ENCODE results near the gene LSAMP.
"Not testable (repeated sequence)": the region's sequence is repeated elsewhere in the genome, so short reads cannot be mapped to it uniquely, and the experiment has no call there.

LSAMP gene

DNA sequence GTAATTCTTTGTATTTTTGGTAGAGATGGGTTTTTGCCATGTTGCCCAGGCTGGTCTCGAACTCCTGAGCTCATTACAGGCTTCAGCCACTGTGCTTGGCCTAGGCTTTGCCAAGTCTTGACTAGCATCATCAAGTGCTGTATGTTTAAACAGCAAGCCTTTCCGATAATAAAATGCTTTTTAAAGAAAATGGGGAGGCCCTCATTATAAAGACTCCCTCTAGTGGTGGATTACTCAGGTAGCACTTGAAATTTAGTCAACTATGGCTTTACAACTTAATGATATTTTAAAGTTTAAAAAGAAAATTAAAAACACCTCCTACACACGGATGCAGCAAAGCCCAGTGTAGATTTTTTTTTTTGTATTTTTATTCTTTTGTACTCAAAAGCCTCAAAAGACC is 608.3 kb downstream of the LSAMP start:
- peak; percentile 14 for DNase-seq (ENCODE audit: low spot score)

DNA sequence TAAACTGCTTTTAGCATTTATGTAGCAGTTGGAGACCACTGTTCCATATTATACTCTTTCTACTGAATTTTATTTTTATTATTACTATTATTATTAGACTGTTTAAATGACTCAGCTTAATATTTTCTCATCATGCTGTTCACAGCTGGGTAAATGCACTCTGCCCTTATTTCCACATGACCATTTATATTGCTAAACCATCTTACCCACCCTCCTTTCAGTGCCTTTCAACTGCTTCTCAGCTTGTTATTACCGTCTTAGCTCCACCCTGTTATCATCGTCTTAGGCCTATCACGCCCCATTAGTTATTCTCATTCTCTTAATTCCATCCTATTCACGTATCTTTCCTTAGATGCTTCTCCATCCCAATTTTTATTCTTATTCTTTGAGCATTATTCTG is 609.3 kb downstream of the LSAMP start:
- DNase-seq (ENCODE audit: low spot score) = no peak

DNA sequence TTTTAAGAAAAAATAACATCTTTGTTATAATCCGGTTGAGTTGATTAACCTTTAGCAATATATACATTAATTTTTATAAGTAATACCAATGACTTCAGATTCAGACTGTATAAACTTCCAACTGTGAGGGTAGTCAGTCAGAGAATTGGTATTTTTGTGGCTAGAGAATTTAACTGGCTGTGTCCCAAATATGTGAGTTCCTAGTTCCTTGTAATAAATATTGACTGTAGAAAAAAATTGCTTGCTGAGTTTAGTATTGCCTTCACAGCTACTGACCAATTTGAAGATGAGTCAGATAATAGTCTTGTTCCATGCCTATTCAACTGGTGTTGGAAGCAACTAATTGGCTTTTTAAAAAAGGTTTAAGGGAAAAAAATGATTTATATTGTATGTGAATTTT is 611.2 kb downstream of the LSAMP start:
- peak; percentile 21 for DNase-seq (ENCODE audit: low spot score)

DNA sequence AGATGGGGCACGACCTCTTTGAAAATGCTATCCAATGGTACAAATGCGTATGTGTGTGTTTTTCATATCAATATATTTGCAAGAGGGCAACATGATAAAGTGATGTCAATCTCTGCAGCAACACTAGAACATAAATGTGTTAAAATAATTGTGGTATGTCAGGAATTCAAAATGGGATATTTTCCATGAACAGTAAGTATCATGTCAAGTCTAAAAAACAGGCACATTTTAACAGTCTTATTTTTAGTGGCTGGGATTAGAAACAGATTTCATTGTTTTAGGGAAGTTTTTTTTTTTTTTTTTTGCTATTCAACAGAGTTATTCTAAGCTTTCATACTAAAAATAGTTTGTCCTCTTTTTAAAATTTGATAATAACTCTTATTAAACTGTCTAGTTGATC is 612.2 kb downstream of the LSAMP start:
- DNase-seq (ENCODE audit: low spot score) = no peak

DNA sequence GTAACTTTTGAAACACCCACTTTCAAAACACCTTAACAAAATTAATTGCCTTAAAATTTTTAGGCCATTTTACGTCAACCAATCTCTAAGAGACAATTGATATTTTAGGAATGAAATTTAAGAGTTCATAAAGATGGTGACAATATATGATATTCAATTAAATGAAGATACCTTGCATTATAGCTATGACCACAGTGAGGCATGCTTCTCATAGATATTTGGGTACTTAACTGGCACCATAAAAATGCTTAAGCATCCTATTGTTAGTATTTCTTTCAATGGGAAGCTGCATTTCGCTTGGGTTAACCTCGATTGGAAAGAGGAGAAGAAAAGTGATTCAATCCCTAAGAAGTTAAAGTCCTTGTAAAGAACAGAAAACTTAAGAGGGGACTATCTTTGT is 613.0 kb downstream of the LSAMP start:
- no peak for DNase-seq (ENCODE audit: low spot score)

DNA sequence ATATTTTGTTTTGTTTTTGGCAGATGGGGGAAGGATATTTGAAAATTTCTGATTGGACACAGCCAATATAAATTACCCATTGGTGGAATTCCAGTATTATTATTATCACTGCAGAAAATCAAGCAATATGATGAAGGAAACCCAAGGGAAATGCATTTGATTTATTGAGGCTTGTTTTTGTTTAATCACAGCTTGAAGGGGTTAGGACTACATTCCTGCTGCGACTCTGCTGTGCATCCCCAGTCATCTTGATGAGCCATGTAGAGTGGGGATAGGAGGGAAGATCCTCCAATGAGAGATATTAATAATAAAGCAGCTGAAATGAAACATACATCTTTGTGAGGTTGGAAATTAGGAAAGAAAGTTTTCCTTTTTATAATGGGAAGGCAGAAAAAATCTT is 613.4 kb downstream of the LSAMP start:
- DNase-seq (ENCODE audit: low spot score) = no peak

DNA sequence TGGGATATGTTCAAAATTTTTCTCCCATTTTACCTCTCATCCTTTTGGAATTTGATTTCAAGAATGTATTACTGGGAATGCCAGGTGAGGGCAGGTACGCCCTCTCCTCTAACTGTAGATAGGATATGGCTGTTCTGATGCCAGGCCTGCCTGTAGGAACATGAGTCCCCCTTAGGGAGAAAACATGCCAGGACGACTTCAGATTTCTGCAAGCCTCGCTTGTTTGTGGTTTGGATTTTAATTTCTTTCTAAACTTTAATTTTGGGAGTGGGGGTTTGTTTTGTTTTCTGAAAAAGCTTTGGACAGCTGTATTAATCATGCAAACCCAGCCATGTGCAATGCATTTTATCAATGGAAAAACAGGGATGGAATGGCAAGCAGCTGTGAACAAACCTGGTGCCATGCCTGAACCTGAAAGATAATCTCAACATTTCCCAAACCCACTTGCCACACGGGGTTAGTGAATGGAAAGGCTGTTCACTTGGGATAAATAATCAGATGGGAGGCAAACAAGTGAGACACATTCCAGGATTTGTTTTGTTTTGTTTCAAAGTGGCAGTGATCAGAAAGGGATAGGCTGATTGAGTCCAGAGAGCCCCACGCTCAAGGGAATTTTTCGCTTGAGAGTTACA is 614.4 kb downstream of the LSAMP start:
- DNase-seq (ENCODE audit: low spot score) = no peak

DNA sequence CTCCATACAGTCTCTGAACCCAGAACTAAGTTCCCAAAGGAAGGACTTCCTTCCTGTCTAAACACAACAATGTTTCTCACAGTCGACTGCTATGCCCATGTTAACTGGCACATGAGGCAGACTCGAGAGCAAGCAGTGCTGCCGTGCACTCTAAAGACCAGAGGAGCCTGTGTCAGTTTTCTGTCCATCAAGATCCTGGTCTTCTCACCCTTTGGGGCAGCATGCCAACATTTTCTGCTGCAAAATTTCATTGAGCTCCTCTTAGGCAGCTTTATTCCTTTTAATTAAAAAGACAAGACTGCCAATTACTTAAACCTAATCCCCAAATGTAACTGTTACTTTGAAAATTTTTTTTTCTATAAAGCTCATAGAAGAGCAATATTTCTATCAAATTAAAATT is 616.9 kb downstream of the LSAMP start:
- DNase-seq (ENCODE audit: low spot score) = no peak

DNA sequence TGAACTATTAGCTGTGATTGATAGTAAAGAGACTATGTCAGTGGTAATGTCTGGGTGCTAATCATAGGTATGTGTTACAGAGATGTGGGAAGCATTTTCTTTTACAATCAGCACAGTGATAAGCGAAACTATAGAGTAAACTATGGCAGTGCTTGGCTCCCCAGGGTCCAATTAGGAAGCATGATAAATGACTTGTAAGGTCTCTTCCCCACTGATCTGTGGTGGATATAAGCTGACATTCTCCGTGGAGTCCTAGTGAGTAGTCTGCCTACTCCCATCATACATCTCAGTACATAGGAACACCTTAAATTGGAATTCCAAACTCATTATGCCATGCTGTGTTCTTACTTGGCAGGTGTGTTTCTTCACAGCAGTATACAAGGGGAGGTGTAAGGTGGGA is 617.8 kb downstream of the LSAMP start:
- DNase-seq (ENCODE audit: low spot score) = no peak

DNA sequence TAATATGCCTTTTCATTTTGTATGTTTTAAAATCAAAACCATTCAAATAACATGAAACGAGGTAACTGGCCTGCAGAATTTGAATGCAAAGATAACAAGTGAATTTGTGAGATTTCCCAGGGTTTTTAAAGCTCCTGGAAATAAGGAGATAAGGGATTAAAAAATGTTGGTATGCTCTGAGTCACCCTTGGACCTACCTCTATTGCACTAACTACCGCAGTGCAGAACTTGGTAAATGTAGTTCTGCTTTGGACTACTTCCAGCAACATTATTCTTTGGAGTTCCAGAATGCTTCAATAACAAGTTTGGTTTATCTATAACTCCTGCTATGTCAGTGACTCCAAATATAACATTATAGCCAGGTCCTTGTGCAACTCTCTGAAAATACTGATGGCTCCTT is 620.2 kb downstream of the LSAMP start:
- DNase-seq (ENCODE audit: low spot score) = peak; percentile 5

DNA sequence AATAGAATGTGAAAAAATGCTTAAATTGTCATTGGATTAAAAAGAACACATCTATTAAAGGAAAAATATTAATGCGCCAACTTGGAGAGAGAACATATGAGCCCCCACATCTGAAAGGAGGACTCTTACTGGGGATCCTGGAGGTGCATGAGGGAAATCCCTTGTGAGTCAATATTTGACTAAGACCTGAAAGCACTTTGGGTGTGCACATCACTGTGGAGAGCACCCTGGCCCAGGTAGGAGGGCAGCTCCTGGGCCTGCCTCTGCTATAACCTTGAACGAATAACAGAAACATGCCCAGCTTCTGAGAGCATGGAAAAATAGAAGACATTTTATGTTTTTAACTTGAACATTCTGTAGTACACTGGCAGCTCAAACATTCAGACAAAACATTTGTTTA is 622.2 kb downstream of the LSAMP start:
- no peak for DNase-seq (ENCODE audit: low spot score)

DNA sequence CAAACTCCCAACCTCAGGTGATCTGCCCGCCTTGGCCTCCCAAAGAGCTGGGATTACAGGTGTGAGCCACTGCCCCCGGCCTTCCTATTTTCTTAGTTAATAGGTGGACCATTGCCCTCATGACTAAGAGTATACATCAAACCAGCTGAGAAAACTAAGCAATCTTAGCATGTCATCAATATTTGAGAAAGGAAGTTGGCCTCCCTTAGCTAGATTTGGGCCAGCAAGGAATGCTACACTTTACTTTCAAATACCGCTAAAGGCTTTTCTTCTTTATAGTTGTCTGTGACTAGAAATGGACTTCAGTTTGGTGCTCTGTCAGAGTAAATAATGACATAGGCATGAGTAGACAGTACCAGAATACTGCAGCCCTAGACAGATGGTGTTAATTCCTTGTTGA is 622.7 kb downstream of the LSAMP start:
- DNase-seq (ENCODE audit: low spot score) = no peak

DNA sequence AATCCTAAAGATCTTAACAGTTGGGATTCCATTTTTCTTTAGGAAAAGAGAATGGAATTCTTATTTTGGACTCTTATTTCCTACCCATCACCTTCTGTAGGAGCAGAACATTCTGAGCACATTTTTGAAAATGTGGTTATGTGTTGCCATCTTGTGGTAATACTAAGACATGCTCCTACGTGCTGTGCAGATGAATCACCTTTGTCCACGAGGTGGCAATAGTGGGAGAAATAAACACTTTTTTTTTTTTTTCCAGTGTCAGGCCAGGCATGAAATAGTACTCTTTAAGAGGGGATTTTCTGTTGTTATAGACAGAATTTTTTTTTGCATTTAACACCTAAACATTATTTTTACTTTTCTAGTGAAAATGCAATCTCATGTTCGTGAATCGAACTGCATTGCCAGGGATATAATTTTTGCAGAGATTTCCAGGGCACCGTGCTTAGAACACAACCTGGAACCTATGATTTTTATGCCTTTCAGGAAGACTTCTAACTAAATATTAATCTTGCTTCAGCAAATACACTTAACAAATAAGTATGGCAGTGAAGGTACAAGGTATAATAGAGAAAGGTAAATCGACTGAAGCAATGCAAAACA is 625.4 kb downstream of the LSAMP start:
- DNase-seq (ENCODE audit: low spot score) = peak; percentile 32

DNA sequence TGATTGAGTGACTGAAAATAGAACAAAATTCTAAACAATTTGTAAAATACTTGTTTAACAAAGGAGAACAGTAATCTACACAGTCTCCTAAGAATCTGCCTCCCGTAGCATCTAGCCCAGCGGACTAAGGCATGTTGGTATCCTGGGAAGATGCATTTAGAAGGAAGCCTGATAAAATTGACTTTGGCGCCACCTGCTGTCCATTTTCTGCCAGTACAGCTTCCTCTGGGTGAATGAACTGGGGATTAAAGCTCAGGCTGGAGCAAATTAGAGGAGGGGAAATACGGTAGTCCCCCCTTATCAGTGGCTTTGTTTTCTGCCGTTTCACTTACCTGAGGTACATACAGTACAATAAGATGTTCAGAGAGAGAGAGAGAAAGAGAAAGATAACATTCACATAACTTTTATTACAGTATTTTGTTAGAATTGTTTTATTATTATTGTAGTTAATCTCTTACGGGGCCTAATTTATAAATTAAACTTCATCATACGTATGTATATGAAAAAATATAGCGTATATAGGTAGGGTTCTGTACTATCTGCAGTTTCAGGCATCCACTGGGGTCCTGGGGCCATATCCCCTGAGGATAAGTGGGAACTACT is 630.4 kb downstream of the LSAMP start:
- DNase-seq (ENCODE audit: low spot score) = peak; percentile 46

DNA sequence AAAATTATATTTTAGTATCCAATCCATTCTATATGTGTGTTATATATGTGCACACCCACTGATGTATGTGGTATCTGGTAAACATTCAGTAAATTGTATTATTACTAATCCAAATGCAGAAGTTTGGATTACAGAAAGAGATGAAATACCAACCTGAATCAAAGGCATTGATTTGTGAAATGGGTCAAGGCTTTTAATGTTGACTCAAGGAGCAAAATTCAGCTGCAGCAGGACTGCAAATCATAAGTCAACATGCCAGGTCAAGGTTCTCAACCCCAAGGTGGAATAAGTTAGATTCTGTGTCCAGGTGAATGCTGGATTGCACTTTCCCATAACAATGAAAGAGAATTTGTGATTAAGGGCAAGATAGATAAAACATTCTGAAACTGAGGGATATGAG is 631.3 kb downstream of the LSAMP start:
- no peak for DNase-seq (ENCODE audit: low spot score)

DNA sequence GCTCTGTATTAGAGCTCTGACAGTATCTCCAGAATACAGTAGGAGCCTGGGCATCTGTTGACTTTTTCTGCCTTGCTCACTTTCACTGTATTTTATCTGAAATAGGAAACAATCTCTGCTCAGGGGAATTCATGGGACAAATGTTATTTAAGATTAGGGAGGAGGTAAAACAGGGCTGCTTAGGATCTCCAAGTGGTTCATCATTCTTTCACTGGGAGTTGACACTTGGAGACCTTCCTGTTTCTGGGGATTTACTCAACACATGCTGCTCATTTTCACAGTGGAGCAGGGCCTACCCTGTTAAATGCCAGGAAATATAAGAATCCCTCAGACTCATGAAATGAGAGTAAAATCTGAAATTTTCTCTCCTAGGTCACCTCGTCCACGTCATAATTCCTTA is 636.5 kb downstream of the LSAMP start:
- no peak for DNase-seq (ENCODE audit: low spot score)

DNA sequence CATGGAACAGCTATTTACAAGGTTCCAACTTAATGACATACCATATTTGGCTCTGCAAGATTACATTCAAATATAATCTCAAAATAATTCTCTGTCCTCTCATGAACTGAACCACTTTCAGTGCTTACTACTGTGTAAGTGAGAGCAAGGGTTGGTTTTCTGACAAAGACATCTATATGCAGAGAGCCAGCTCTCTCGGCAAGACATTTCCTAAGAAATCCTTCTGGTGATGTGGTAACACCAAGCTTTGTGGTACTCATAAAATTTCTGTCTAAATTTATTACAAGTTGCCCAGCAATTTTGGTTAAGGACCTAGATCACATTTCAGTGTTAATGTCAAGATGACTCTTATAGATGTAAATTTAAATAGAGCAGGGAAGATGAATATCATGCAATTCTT is 637.0 kb downstream of the LSAMP start:
- DNase-seq (ENCODE audit: low spot score) = no peak

DNA sequence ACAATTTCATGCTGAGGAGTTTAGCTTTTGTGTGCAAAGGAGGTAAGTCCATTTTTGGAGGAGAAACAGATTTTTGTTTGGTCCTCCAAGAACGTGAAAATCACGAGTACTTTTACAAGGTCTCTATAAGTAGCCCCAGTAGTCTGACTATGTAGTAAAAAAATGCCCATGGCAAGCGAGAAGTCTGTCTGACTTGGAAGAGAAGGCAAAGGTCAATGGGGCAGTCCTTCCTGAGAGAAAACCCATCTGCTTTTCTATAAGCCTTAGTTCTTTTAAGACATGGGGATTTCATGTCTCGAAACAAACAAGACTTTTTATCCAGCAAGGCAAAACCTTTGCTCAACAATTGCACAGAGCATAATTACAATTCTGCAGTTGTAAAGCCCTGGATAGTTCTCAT is 638.8 kb downstream of the LSAMP start:
- DNase-seq (ENCODE audit: low spot score) = no peak

DNA sequence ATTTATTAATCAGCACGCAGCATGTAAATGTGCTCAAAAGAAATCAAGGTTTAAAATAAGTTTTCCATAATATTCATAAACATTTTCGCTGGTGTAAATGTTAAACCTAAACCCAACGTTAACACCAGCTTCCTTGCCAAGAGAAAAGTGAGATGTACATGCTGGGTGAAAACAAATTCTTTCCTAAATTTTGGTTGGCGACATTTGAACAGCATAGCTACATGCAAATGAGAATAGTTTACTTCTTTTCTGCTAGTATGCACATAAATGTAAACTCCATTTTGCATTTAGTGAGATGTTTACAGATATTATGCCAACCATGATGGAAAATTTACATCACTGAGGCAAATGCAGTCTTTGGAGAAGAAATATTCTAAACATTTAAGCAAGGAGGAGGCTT is 639.8 kb downstream of the LSAMP start:
- no peak for DNase-seq (ENCODE audit: low spot score)

DNA sequence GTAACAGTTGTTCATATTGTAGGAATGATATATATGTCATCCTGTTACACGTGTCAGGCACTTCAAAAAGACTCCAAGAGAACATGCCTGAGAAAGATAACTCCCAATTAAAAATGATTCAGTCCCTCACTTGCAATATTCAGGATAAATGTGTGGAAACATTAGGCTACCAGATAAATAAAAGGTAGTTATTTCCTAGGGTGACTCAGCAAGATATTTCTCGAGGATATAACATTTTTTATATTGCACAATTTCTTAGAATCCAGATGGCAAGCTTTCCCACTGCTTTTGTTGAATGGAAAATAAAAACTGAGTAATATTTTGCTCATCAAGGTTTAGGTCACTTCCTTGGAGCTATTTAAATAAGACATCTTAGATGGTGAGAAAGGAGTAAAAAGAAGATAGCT is 640.6 kb downstream of the LSAMP start:
- peak; percentile 24 for DNase-seq (ENCODE audit: low spot score)

DNA sequence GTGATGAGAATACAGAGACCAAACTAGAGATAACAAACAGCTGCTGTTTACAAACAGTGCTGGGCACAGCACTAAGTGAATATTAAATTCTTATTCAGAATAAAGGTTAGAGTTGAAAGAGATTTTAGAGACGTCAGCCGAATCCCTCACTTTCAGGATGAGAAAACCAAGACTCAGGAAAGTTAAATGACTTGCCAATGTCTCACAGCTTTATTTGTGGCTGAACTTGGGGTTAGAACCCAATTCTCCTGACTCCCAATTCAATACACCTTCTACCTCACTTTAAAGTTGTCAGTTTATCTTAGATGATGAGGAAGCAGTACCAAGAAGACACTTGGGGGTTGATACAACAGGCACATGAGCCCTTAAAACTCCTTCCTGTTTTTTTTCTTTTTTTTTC is 641.1 kb downstream of the LSAMP start:
- DNase-seq (ENCODE audit: low spot score) = no peak

DNA sequence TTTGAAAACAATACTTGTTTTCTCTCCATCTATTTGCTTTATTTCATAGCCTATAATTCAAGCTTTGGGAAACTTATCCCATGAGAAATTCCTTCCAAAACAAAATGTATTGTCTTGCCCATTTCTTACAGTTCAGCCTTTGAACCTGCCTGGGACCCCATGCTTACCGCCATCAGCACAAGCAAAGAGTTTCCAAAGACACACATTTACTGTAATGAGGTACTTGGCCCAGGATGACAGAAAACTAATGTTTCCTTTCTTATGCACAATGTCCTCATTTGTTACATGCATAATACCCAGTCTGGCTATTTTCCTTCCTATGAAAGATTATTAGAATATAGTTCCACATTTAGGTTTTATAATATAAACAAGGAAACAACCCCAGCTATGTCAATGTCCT is 641.6 kb downstream of the LSAMP start:
- no peak for DNase-seq (ENCODE audit: low spot score)

DNA sequence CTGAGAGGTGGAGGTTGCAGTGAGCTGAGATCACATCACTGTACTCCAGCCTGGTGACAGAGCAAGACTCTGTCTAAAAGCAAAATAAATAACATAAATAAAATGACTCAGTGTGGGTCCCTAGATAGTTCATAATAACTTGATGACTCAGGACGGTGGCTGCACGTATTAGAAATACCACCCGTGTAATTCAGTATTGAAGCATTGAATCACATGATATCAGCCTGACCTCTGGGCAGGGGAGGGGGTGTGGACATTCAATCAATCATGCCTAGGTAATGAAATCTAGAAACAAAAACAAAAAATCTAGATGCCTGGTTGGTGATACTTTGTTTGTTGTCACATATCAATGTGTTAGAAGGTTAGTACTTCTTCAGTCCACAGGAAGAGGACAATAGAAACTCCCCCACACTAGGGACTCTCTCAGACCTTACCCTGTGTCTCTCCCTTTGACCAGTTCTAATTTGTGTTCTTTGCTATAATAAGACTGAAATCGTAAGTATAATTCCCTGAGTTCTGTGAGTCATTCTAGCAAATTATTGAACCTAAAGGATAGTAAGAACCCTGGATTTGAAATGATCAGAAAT is 644.7 kb downstream of the LSAMP start:
- DNase-seq (ENCODE audit: low spot score) = peak; percentile 55

DNA sequence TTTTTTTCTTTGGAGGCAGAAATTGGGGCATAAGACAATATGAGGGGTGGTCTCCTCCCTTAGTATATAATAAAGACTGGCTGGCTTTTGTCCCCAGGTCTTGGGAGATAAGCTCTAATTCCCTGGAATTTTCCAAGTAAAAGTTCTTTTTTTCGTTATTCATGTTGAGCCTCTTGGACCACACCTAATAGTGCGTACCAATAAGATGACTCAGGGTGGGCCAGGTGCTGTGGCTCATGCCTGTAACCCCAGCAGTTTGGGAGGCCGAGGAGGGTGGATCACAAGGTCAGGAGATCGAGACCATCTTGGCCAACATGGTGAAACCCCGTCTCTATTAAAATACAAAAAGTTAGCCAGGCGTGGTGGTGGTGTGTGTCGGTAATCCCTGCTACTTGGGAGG is 645.2 kb downstream of the LSAMP start:
- DNase-seq (ENCODE audit: low spot score) = not testable (repeated sequence)
